Stimulated activated CD8-positive, alpha-beta memory T cell treated with anti-CD3 and anti-CD28 coated beads, Interleukin-12 subunit alpha, Interleukin-12 subunit beta, amount 100 ng/mL, for 4 hours (primary cell): Measurements from ENCODE around the gene BCL11B.

Source experiments
- DNase-seq: peaks from one replicate; pipeline ENCODE4 v3.0.0-alpha.2; 2020; ENCODE audit warnings: low read depth

The BCL11B gene

GRCh38 chr14:99224116-99224910 is 47.7 kb downstream of the BCL11B start:
- DNase-seq = no peak

DNA sequence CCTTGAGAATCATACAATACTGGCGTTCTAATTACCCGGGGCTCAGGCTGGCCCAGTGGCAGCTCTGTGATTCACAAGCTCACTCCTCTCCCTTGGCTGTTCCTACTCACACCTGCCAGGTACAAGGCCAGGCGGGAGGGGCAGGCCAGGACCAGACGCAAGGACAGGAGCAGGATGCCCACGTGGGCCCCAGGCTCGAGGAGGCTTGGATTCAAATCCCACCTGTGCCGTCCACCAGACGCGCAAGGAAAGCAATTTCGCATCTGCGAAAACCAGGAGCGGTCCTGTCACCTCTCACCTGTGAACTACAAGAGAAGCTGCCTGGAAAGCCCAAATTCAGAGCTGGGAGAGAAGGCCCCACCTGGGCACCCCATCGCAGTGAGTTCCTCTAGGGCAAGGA is 50.6 kb downstream of the BCL11B start:
- DNase-seq = no peak

GRCh38 chr14:99217066-99217955 is 54.7 kb downstream of the BCL11B start:
- DNase-seq = no peak

- DNase-seq = no peak
These were observed 55.8 kb downstream of the BCL11B start for GRCh38 chr14:99216191-99216590.

GRCh38 chr14:99215277-99215676 is 56.7 kb downstream of the BCL11B start:
- DNase-seq = no peak

GRCh38 chr14:99214701-99215100 is 57.3 kb downstream of the BCL11B start:
- DNase-seq = no peak

DNA sequence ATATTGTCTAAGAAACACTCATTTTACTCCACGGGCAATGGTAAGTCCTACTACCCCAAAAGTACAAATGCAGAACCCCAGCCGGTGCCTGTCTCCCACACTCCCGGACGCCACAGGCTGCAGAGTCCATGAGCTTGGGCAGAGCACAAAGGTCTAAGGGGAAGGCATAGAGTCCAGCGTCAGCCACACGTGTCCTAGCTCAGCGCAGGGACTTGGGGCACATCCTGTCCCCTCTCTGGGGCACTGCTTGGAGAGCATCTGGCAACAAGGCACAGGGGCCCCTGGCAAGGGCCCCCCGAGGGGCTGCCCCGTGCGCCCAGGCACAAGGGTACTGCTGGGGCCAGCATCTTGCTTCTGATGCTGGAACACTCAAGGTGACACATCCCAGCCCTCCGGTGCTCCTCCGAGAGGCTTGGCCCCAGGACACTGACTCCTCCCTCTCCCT is 58.4 kb downstream of the BCL11B start:
- no peak for DNase-seq

- no peak for DNase-seq
These were observed 58.9 kb downstream of the BCL11B start for GRCh38 chr14:99213101-99213500.

- no peak for DNase-seq
These were observed 59.4 kb downstream of the BCL11B start for GRCh38 chr14:99212646-99213045.

DNA sequence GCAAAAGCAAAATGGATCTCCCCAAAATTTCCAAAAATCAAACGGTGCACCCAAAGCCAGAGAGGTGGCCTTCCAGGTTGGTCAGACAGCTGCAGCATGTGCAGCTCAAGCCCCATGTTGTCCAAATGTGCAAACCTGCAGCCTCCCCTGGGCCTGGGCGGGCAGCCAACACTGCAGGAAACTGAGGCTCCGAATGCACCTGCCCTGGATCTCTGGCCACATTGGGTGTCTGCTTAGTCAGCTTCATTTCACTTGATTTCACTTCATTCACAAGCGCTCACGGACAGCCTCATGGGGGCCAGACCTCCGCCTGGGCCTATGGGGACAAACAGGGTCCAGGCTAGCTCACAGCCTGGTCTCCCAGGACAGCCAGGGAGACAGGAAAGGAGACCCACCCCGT is 59.8 kb downstream of the BCL11B start:
- DNase-seq = no peak

GRCh38 chr14:99211410-99211809 is 60.6 kb downstream of the BCL11B start:
- DNase-seq = no peak

- DNase-seq = no peak
These were observed 61.7 kb downstream of the BCL11B start for GRCh38 chr14:99210333-99210732.

DNA sequence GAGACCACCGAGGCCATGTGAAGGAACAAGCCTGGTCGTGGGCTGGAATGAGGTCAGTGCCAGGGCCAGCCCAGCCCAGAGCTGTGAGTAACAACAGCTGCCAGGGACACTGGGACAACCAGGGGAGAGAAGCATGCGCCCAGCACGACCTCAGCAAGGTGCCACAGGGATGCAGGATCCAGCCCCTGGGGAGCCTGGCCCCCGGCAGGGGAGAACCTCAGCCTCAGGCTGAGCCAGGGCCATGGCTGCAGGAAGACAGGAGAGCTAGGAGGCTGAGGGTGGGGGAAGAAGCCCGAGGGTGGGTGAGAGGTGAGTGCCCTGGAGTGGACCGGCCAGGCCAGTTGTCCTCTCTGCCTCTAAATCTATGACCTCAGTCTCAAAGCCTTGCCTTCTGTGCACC is 62.6 kb downstream of the BCL11B start:
- no peak for DNase-seq

GRCh38 chr14:99208318-99208717 is 63.7 kb downstream of the BCL11B start:
- no peak for DNase-seq

DNA sequence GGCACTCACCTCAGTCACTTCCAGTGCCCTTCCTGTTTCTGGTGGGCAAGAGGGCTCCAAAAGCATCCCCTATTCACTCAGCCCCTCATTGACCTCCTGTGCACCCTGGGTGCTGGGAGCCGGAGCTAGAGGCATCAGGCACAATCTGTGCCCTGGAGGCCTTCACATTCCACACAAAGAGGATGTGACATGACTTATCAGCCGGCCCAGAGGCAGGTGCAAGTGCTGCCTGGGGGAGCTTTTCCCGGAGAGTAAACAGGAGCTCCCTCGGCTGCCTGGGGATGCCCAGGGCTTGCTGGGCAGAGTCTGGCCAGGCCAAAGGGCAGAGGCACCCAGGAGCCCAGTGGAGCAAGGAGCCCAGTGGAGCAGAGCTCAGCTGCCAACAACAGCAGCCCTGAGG is 64.5 kb downstream of the BCL11B start:
- no peak for DNase-seq

GRCh38 chr14:99206090-99206489 is 65.9 kb downstream of the BCL11B start:
- DNase-seq = no peak

- DNase-seq = no peak
These were observed 66.8 kb downstream of the BCL11B start for GRCh38 chr14:99205086-99205688.

GRCh38 chr14:99203801-99204200 is 68.2 kb downstream of the BCL11B start:
- DNase-seq = no peak

- no peak for DNase-seq
These were observed 68.9 kb downstream of the BCL11B start for GRCh38 chr14:99203080-99203479.

DNA sequence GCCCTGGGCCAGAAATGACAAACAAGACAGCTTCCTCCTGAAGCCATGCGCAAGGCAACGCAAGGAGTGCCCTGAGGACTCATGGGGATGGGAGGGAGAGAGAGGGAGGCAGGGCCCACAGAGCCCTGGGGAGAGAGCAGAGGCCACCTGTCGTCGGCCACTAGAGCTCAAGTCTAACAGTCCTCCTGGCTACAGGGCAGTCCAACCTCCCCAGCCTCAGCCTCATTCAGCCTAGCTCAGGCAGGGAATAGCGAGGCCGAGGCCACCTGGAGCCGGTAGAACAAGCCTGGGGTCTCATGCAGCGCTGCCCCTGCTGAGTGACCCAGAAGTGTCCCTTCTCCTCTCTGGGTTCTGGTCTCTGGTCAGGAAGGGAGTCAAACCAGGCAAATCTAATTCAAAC is 69.5 kb downstream of the BCL11B start:
- no peak for DNase-seq

- no peak for DNase-seq
These were observed 70.5 kb downstream of the BCL11B start for GRCh38 chr14:99201351-99202073.

DNA sequence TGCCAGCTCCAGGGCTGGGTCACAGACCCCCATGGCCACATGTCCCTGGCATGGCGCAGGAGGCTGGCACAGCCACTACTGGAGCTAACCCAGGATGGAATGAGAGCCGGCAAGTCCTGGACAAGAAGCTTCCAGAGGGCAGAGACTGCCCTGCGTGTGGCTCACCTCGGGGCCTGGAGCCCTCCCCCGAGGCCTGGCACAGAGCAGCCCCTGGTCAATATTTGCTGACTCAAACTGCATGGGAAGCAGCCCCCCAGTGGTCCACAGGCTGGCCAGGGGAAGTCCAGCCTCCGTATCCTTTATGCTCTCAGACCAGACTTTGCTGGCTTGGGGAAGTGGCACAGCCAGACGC is 71.4 kb downstream of the BCL11B start:
- DNase-seq = no peak
